Measurements from ENCODE around the gene TMEM121B. TPM values are rescaled to one million over a fixed set of nuclear protein-coding genes. Genes with fewer than 3 reads are reported as not detected.

TMEM121B gene
- total RNA-seq, 1 donor from 2014 or later: 0.39 TPM

DNA sequence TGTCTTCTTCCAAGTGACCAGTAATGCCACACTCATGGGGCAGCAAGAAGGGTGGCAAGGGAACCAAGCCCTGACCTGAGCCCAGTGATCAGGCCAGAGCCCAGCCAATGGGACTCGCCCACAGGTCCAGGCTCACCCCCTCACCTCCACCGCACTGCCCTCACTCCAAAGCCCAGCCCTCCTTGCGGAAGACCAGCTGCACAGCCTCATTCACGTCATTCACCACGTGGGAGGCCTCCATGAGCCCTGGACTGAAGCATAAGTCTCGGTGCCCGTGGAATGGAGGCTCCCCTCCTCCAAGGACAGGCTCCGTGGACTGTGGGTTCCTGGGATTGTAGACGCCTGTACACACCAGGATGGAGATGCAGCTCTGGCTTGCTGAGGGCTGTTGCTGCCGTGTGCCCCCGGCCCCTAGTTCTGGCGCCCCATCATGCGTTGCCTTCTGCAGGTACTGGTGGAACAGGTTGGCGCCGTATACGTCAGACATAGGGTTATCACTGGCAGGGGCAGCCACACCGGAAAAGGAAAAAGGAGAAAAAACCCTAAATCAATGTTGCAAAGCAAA, 16.8 kb upstream of the TMEM121B start:
- no peak for DNase-seq

DNA sequence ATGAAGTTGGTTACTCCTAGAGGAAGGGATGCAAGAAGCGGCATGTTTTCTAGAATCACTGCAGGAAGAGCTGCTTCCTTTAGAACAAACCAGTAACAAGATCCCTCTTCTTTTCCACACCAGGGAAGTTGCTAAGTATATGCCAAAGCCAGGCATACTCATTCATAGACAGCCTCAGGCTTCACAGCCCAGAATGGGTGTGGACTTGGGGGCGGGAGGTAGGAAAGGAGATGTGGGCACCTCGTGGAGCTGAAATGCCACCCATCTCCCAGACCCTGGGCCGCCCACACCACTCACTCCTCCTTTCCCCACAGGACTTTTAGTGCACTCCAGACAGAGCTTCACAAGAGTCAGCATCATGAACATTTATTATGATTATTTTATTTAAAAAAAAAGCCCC, 16.0 kb upstream of the TMEM121B start:
- DNase-seq: no peak

DNA sequence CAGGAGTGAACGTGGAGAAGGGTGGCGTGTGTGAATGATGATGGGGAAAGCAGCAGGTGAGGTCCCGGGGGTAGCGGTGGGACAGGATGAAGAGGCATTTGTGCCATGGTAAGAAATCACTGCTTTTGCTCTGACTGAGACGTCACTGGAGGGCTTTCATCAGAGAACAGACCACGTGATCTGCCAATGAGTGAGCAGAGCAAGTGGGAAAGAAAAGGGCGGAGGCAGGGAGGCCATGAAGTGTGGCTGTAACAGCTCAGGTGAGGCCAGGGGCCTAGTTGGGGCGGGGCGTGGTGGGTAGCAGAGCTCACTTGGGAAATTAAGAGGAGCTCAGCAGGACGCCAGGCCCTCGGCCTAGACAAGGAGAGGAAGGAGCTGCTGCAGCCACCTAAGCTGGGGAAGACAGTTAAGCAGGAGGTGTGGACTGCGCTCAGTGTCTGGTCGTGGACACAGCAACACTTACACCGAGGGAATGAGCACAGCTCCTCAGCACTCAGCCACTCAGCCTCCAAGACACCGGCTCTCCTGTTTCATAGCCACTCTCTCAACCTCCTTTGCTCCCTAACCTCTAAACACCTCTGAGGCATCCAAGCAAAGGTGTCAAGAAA, 14.1 kb upstream of the TMEM121B start:
- DNase-seq: no peak

DNA sequence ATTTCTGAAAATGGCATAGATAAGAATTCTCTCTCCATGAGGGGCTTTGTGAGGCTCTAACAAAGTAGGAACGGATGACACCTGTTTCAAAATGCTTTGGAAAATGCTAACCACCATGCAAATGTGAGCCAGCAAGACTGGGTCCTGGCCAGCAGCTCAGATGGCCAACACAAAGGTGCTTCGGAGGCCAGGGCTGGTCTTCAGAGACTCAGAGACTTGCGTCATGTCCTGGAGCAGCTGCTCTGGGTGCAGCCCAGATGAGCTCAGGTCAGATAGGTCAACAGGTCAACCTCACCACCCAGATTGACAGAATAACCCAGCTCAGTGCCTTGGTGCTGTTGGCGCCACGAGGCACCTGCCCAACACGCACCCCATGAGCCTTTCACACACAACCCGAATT, 12.0 kb upstream of the TMEM121B start:
- no peak for DNase-seq

DNA sequence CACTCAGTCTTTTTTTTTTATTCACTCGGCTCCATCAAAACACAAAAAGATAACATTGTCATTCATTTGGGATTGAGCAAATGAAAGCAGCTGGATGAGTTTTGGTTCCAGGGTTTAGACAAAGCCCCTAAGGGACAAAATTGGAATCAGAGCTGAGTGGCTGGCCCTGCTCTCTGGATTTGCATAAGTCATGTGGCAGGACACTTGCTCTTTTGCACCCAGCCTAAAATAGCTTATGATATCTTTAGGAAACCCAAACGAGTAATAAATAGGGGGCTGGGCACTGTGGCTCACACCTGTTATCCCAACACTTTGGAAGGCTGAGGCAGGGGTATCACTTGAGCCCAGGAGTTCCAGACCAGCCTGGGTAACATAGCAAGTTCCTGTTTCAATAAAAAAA, 11.0 kb upstream of the TMEM121B start:
- DNase-seq: no peak

DNA sequence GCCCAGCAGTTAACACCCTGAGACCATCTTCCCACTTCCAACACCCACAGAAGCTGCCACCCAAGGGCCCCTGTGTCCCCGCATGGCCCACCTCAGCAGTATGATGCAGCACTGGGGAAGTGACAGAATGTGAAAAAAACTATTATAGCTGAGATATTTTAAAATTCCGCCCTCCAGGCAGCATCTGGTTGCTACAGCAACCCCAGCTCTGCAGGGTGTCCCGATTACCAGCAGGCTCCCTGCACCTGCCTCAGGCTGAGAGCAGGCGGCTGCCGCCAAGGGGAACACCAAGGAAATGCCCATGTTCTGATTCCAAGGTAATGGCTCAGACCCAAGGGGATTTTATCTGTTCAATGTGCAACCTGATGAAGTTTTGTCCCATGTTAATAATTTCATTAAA, 10.5 kb upstream of the TMEM121B start:
- no peak for DNase-seq

DNA sequence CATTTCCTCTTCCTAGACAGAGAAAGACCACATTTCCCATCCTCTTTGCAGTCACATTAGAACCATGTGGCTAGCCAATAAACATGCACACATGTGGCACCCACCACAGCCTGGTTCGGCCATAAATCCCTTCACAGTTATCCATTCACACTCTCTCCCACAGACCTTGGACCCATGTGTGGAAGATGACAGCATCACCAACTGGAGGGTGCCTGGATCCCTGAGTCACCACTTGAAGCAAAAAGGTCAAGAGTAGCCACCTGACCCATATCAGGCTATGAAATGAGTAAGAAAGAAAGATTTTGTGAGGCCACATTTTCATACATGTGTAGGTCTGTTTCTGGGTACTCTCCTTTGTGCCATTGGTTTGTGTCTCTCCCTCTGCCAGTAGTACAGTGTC, 9.0 kb upstream of the TMEM121B start:
- DNase-seq: no peak

DNA sequence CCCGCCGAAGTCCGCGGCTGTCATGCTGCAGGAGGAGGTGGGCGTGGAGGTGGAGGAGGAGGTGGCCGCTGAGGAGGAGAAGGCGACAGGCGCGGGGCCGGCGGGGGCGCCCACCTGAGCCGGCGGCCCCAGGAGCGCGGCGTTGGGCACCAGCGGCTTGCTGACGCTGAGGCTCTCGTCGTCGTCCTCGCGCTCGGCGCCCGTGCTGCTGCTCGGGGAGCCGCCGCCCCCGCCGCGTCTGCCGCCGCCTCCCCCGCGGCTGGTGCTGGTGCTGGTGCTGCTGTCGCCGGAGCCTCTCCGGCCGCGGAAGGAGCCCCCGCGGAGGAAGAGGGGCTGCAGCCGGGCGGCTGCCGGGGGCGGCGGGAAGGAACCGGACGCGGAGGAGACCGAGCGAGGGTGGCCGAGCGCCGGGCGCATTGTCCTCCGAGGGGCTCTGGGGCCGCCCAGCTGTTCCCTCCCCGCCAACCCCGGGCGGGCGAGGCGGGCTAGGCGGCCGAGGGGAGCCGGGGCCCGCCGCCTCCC, 388 bp downstream of the TMEM121B start:
- DNase-seq: no peak

DNA sequence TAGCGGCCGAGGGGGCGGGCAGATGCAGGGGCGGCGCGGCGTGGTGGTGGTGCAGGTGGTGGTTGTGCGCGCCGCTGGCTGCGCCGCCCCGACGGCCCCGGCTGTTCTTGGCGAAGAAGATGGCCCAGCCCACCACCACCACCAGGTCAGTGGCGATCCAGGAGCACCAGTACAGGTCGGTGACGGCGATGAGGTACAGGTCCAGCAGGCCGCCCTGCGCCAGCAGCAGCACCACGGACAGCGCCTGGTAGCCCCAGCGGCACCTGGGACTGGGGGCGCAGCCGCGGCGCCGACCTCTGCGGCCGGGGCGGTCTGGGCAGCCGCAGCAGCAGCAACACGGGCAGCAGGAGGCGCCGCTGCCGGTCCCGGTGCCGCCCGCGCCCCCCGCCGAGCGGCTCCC, 879 bp downstream of the TMEM121B start:
- DNase-seq: no peak

DNA sequence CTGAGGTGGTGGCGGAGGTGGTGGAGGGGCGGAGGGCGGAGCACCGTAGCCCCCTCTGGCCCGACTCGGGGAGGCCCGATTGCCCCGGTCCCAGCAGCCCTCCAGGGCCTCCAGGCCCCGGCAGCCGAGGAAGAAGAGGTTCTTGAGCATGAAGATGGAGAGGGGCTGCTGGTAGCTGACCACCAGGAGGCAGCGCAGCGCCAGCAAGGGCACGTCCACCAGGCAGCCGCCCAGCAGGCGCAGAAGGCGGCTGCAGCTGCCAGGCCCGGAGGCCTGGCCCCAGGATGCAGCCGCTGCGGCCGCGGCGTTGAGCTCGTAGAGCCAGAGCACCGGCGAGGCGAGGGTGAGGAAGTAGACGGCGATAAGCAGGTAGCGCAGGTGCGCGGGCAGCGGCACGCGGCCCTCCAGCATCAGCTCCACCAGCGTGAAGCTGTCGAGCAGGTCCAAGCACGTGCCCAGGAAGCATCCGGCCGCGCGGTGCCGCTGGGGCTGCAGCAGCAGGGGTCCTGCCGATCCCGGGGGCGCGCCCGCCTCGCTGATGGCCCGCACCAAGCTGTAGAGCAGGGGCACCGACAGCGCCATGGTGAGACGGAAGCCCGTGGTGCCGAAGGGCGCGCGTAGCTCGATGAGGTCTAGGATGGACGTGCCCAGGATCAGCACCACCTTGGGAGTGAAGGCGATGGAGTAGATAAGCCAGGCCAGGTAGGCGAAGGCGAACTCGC, 1.5 kb downstream of the TMEM121B start:
- no peak for DNase-seq

DNA sequence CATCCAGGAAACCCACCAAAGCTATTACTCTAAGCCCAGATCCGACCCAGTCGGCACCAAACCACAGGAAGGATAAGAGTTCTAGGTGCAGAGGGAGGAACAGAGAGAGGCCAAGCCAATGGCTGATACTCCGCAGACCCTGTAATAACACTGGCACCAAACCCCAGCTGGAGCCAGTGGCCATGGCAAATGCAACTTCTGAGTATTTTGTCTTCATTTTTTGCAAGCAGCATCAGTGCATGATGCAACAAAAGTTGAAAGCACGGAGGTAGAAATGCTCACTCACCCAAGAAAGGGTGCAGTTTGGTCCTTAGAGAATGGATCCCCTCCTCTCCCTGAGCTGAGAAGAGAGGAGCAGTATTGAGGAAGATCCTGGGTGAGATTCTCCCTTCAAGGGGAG, 2.8 kb downstream of the TMEM121B start:
- DNase-seq: no peak

DNA sequence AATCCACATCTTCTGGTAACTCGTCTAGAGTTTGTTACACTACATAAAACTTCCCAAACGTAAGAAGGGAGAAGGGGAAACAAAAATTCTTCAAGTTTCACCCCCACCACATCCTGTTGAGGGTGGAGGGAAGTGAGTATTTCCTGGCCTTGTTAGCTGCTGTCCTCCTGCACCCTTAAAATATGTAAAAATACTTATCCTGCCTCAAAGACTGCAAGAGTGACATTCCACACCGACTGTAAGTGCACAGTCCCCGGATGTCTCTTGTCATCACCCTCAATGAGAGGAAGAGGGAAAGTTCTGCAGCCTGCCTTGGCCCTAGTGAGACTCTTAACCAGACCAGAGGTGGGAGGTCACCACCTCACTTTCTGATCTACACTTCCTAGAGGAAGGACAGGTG, 3.3 kb downstream of the TMEM121B start:
- DNase-seq: no peak

DNA sequence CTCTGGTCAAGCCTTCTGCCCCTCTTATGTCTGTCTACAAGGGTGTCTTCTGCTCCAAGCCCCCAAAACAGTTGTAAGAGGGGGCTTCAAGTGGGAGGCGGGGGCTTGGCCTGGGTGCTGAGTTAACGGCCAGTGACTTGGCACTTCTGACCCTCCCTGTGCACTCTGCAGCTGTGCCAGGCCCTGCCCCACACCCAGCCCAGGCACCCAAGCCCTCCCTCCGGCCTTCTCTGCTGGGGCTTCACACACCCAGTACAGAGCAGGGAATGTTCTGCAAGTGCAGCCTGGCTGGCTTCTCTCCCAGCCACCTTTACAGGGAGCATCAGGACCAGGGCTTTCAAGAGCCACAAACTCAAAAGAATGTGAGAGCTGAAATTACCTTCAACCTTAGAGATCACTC, 3.8 kb downstream of the TMEM121B start:
- no peak for DNase-seq

DNA sequence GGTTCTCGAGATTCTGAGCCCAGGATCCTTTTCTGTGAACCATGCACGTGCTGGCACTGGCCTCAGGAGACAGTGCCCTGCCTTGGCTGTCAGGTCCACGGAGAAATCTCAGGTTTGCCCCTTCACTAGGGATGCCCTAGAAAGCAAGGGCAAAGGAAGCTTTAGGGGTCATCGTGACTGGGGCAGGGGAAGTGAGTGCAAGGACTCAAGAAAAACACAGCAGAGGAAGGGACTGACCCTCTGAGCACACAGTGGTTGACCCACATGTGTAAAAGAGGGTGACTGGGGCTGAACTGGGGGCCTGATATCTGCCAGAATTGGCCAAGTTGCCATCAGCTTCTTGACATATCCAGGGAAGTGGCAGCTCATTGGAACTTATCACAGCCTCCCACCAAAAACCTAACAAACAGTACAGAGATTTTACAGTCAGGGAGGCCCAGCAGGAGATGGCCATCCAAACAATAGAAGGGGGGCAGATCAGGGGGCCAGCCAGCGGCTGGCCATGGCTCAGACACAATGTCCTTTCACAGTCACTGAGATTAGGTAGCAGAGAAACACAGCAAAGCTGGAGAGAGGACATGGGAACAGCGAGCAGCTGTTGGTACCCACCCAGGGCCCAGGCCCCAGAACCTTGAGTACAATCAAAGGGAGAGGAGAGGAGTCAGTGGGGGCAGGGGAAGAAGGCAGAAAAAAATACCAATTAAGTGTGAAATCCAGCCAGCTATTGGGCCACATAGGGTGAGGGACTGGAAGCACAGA, 4.4 kb downstream of the TMEM121B start:
- no peak for DNase-seq

DNA sequence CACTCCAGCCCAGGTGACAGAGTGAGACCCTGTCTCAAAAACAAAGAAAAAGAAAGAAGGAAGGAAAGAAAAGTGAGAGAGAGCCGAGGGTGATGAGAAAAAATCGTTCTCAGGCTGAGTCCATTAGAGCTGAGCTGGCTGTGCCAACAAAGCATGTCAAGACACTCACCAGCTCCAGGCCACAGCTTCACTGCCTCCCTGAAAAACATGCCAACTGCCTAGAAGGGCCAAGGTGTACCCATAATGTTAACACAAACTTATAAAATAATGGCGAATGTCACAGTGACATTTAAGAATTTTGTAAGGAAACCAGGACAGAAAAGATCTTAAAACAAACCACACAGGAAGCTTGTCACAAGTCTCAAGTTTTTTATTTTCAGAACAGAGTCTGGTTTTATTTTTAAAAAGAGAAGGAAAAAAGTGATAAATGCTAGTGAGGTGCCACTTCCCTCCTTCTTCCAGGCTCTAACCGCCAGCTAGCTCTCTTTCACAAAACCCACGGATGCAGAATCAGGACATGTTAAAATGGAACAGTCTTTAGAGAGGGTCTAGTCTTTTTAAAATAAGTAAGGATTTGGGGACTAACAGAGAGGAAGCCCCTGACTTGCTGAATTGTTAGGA, 5.1 kb downstream of the TMEM121B start:
- DNase-seq: no peak

DNA sequence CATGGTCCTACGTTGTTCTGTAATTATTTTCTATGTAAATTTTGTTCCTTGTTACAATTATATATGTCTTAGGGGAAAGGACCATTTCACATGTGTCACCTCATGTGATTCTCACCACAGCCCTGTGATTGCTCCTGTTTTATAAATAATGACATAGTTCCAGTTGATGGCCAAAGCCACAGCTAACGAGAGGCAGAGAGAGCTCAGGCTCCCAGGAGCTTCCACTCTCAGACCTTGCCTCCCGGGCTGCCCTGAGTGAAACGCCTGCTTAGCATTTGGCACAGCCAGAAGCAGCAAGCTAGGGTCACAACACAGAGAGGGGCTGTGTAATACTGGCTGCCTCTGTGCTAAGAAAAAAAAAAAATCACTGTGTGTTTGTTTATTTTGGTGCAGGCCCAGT, 5.9 kb downstream of the TMEM121B start:
- DNase-seq: no peak

DNA sequence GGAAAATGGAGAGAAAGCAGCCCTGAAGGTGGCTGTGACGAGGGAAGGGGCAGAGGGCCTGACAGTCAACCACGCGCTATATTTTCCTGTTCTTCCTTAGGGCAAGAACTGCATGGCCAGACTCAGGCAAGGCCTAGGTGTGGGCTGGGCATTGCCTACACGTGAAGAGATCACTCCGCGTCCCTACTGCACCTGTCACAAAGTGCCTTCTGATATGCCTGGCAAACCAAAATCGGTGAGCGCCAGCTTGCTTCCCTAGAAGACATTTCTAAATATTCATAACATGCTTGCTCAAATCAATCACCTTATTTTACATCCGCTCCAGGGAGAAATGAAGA, 6.3 kb downstream of the TMEM121B start:
- no peak for DNase-seq

DNA sequence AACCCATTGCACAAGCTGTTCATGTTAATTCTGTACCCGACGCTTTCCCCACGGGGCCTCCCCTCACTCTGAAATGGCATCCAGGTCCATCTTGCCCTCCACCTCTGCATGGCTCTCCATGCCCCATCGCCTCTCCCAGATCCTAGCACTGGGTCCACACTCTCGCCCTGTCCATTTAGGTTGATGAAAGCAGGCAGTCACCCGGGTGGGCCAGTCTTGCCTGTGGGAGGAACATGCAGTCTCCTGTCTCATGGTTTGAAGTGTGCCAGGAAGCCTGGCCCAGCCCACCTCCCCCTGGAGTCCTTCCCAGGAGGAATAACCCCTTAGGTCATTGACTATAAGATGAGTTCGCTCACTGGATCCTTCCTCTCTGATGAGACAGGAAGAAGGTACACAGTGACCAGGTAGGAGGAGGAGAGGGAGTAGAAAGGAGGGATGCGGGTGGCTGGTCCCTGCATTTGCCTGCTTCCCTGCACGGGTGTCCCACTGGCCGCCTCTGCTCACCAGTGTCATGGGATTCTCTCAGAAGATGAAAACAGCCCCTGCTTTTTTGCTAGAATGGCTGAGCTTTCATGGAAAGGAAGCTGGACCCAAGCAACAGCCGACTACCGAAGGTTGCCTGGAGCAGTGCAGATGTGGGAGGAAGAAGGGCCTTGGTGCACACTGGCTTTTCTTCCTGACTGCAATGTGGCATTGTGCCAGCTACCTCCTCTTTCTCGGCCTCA, 6.8 kb downstream of the TMEM121B start:
- DNase-seq: no peak

DNA sequence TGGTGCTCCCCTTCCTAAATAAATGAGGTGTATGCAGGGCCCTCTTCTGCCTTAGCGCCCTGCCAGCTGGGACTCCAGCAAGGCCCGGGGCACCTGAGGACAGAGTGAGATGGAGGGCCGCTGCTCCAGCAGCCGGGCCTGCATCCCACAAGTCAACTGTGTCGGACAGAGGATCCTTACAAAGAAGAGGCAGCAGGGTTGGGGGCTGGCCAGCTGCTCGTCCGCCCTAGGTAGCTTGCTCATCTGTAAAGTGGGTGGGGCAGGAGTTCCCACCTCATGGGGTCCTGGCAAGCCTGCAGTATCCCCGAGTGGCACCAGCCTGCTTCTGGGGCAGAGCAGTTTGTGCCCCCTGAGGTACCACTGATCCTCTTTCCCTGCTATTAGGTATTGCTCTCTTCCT, 7.6 kb downstream of the TMEM121B start:
- DNase-seq: no peak

DNA sequence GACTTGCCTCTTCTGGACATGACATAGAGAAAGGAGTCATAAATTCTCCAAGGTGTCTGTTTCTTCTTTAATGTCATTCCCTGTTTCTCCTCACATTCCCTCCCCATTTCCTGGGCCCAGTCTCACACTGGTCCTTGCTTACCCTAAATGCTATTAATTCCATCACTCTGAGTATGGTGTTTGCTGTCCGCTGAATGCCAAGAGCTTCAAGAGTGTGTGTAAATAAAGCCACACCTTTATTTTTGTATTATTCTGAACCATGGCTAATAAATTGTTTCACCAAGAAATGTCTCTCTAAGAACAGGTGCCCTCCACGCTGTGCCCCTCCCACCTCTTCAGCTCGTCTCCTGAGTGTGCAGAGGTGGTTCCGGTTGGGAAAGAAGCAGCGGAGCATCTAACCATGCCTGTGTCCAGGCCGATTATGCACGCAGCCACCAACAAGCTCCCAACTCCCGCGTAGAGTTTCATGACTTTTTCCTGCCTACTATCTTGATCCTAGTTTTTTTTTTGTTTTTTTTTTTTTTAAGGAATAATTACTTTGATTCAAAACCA, 8.6 kb downstream of the TMEM121B start:
- DNase-seq: no peak

DNA sequence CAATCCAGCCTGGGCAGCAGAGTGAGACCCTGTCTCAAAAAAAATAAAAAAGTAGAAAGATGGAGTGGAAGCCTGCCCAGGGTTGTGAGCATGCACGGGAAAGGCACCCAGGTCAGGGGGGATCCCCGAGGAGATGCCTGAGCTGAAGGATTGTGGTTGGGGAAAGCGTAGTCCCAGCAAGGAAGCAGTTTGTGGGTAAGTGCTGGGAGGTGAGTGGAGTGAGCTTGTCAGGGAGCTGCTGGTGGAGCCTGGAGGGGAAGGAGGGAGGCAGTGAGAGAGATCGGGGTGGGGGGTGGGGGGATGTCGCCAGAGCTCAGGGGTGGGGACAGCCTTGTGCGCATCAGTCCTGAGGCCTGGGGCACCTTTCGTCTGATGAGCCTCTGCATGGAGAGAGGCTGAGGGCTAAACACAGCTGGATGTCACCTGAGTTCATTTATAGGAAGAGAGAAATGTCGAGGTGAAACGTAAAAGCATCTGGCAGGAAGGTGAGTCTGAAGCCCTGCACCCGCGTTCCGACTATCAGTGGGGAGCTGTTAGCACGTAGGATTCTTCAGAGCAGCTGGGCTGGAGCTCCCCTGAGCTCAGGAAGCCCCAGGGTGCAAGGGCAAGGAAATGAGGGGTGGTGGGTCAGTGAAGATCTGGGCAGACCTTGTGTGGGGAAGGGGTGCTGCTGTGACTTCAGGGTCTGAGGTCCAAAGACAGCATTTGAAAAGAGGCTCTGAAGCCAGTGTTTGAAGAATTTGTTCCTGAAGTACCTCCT, 10.2 kb downstream of the TMEM121B start:
- no peak for DNase-seq
